ENCODE results near the gene GNLY.

- TF ChIP-seq POLR2A (IDR thresholded peaks at IDR 0.05; ENCODE audit: low read depth, low read length) (no peak), TAF1 (IDR thresholded peaks at IDR 0.05; ENCODE audit: borderline replicate concordance, low read depth, low read length) (no peak)
Measured at GRCh38 chr2:85741211-85741832, 47.2 kb downstream of the GNLY start.
